Loucy (cell line): ENCODE results near the gene STRBP.
"Not testable (repeated sequence)": the region's sequence is repeated elsewhere in the genome, so short reads cannot be mapped to it uniquely, and the experiment has no call there.

ENCODE experiments used
- H2AFZ ChIP-seq: fragments of 200-600 bp; sonication (generic); 2 replicates; pipeline ENCODE4 v1.6.0; 2016; ENCODE audit warnings: antibody characterized with exemption, mild to moderate bottlenecking, low read length, moderate library complexity
- H3F3A ChIP-seq: fragments of 200-600 bp; 2 replicates; pipeline ENCODE4 v1.6.0; 2016; ENCODE audit warnings: antibody characterized with exemption, low read depth, mild to moderate bottlenecking
- H3K27me3 ChIP-seq: fragments of 200-600 bp; sonication (generic); 2 replicates; pipeline ENCODE4 v1.6.1; 2014; ENCODE audit warnings: low read length, mild to moderate bottlenecking; ENCODE audit not compliant: insufficient read depth, poor library complexity, severe bottlenecking
- H3K36me3 ChIP-seq: fragments of 200-600 bp; sonication (generic); 2 replicates; pipeline ENCODE4 v1.6.1; 2016; ENCODE audit warnings: low read length; ENCODE audit not compliant: insufficient read depth
- H3K4me1 ChIP-seq: fragments of 200-600 bp; sonication (generic); 2 replicates; pipeline ENCODE4 v1.5.1; 2014; ENCODE audit warnings: low read length, mild to moderate bottlenecking; ENCODE audit not compliant: insufficient read depth, poor library complexity, severe bottlenecking
- H3K4me2 ChIP-seq: fragments of 200-600 bp; sonication (generic); 2 replicates; pipeline ENCODE4 v1.6.0; 2014; ENCODE audit warnings: antibody characterized with exemption, low read length, low read depth, mild to moderate bottlenecking; ENCODE audit not compliant: poor library complexity, severe bottlenecking
- H3K4me3 ChIP-seq: fragments of 200-600 bp; sonication (generic); 2 replicates; pipeline ENCODE4 v1.5.1; 2014; ENCODE audit warnings: low read length, mild to moderate bottlenecking, mixed read lengths; ENCODE audit not compliant: poor library complexity, severe bottlenecking
- H3K79me2 ChIP-seq: fragments of 200-600 bp; sonication (generic); 2 replicates; pipeline ENCODE4 v1.6.1; 2014; ENCODE audit warnings: low read length; ENCODE audit not compliant: insufficient read depth
- H3K9ac ChIP-seq: fragments of 200-600 bp; sonication (generic); 2 replicates; pipeline ENCODE4 v1.6.0; 2014; ENCODE audit warnings: mild to moderate bottlenecking, low read depth, low read length, moderate library complexity; ENCODE audit not compliant: poor library complexity, severe bottlenecking
- H3K9me2 ChIP-seq: fragments of 200-600 bp; sonication (generic); replicated peaks from 2 replicates; pipeline ENCODE4 v1.6.1; 2016; ENCODE audit warnings: low read depth, low read length, mixed read lengths
- H3K9me3 ChIP-seq: fragments of 200-600 bp; sonication (generic); 2 replicates; pipeline ENCODE4 v1.6.1; 2014; ENCODE audit warnings: mild to moderate bottlenecking, antibody characterized with exemption, low read length, low read depth; ENCODE audit not compliant: insufficient read depth
- H4K20me1 ChIP-seq: fragments of 200-600 bp; sonication (generic); 2 replicates; pipeline ENCODE4 v1.6.0; 2014; ENCODE audit warnings: antibody characterized with exemption, low read length, mild to moderate bottlenecking; ENCODE audit not compliant: insufficient read depth, poor library complexity, severe bottlenecking
- CTCF ChIP-seq: fragments of 200-600 bp; sonication (generic); conservative IDR thresholded peaks from 2 replicates; pipeline ENCODE4 v1.5.1; 2014; ENCODE audit warnings: mild to moderate bottlenecking, antibody characterized with exemption, low read length
- EZH2phosphoT487 ChIP-seq: fragments of 200-600 bp; IDR thresholded peaks from 2 replicates; pipeline ENCODE4 v1.6.1; 2018; ENCODE audit warnings: antibody characterized with exemption, mild to moderate bottlenecking, moderate library complexity, borderline replicate concordance

Gene STRBP

GRCh38 chr9:123187131-123187530 is 81.3 kb downstream of the STRBP start:
- H3K4me2 ChIP-seq, result no peak overlapping the region
- TF ChIP-seq CTCF, result no peak
- TF ChIP-seq EZH2phosphoT487, result no peak
- no peak overlapping the region for H2AFZ ChIP-seq
- H3K27me3 ChIP-seq, result no peaks in the 10 kb centered on the region
- H3K9me2 ChIP-seq, result no peaks in the 10 kb centered on the region
- peaks cover 3% of the 10 kb centered on the region for H4K20me1 ChIP-seq
- no peak overlapping the region for H3K4me3 ChIP-seq
- peaks cover 6% of the 10 kb centered on the region; the same call in 1 of the 2 replicates for H3K36me3 ChIP-seq
- peaks cover 4% of the 10 kb centered on the region for H3K4me1 ChIP-seq
- H3F3A ChIP-seq, result no peaks in the 10 kb centered on the region
- H3K79me2 ChIP-seq, result peaks cover 18% of the 10 kb centered on the region
- no peaks in the 10 kb centered on the region for H3K9me3 ChIP-seq
- H3K9ac ChIP-seq, result no peak overlapping the region

GRCh38 chr9:123186029-123186428 is 82.4 kb downstream of the STRBP start:
- not testable (repeated sequence) for H3K4me3 ChIP-seq, H3K27me3 ChIP-seq, H3K9ac ChIP-seq, H3K4me2 ChIP-seq, H3K9me3 ChIP-seq, H3K4me1 ChIP-seq, H3K9me2 ChIP-seq, H3F3A ChIP-seq, H4K20me1 ChIP-seq, H2AFZ ChIP-seq
- peaks cover 18% of the 10 kb centered on the region for H3K79me2 ChIP-seq
- H3K36me3 ChIP-seq, result peaks cover 10% of the 10 kb centered on the region; the same call in 1 of the 2 replicates

GRCh38 chr9:123176949-123177348 is 91.4 kb downstream of the STRBP start:
- Histone ChIP-seq H3K36me3 (peaks cover 44% of the 10 kb centered on the region; the same call in 1 of the 2 replicates), H3K9ac (no peak overlapping the region), H3K9me2 (no peaks in the 10 kb centered on the region), H4K20me1 (no peaks in the 10 kb centered on the region), H3F3A (no peaks in the 10 kb centered on the region), H3K9me3 (no peaks in the 10 kb centered on the region), H3K27me3 (no peaks in the 10 kb centered on the region), H3K4me1 (peaks cover 4% of the 10 kb centered on the region), H3K4me3 (no peak overlapping the region), H2AFZ (no peak overlapping the region), H3K4me2 (no peak overlapping the region), H3K79me2 (no peaks in the 10 kb centered on the region)
- TF ChIP-seq CTCF, result no peak
- TF ChIP-seq EZH2phosphoT487, result no peak

- Histone ChIP-seq H3K27me3 (no peaks in the 10 kb centered on the region), H3K79me2 (no peaks in the 10 kb centered on the region), H3K4me1 (peaks cover 4% of the 10 kb centered on the region), H3F3A (no peaks in the 10 kb centered on the region), H3K9ac (no peak overlapping the region), H2AFZ (no peak overlapping the region), H3K9me3 (no peaks in the 10 kb centered on the region), H3K4me2 (no peak overlapping the region), H3K36me3 (peaks cover 46% of the 10 kb centered on the region; the same call in 1 of the 2 replicates), H3K9me2 (no peaks in the 10 kb centered on the region), H3K4me3 (no peak overlapping the region), H4K20me1 (no peaks in the 10 kb centered on the region)
- TF ChIP-seq EZH2phosphoT487 (no peak), CTCF (no peak)
These were observed 92.3 kb downstream of the STRBP start for GRCh38 chr9:123175854-123176629.
